ENCODE data around the gene HES5. TPM values are rescaled to one million over a fixed set of nuclear protein-coding genes. Genes with fewer than 3 reads are reported as not detected.

Gene HES5
- total RNA-seq, 1 experiment from 2014 or later, result not detected

GRCh38 chr1:2502661-2503553 lies 27.2 kb downstream of the HES5 start:
- Histone ChIP-seq H3K4ac (ENCODE audit: low read depth, low read length) (no peak overlapping the region), H3K4me2 (ENCODE audit: insufficient read depth, insufficient read length, low read length) (no peak overlapping the region), H2BK15ac (ENCODE audit: low read depth, low read length) (no peak overlapping the region), H2BK5ac (ENCODE audit: insufficient read length, low read length) (no peak overlapping the region), H2BK12ac (ENCODE audit: insufficient read length, low read depth, low read length) (no peak overlapping the region), H3K79me2 (ENCODE audit: insufficient read depth, low read length) (no peaks in the 10 kb centered on the region), H3K27me3 (ENCODE audit: insufficient read depth, low read length) (no peaks in the 10 kb centered on the region), H3T11ph (ENCODE audit: low read length) (no peak overlapping the region), H3K14ac (ENCODE audit: insufficient read depth, low read length) (no peak overlapping the region), H2AK5ac (ENCODE audit: insufficient read length, low read length) (no peak overlapping the region), H3K18ac (ENCODE audit: insufficient read length, low read depth, low read length) (no peak overlapping the region), H3K9me3 (ENCODE audit: control insufficient read depth, low read depth, low read length) (no peaks in the 10 kb centered on the region), H3K56ac (ENCODE audit: insufficient read length, low read depth, low read length) (no peak overlapping the region), H3K27ac (ENCODE audit: insufficient read length, low read depth, low read length) (no peak overlapping the region), H2AFZ (ENCODE audit: low read length) (no peak overlapping the region), H3K23ac (ENCODE audit: insufficient read length, low read depth, low read length) (no peak overlapping the region), H3K9ac (ENCODE audit: extremely low read depth, insufficient read length, low read length) (no peak overlapping the region), H3K79me1 (ENCODE audit: insufficient read depth, low read depth, low read length, poor library complexity, severe bottlenecking) (no peaks in the 10 kb centered on the region), H4K20me1 (ENCODE audit: control insufficient read depth, insufficient read depth, insufficient read length) (no peaks in the 10 kb centered on the region), H3K23me2 (ENCODE audit: insufficient read length, low read depth, low read length, poor library complexity, severe bottlenecking) (no peaks in the 10 kb centered on the region), H2BK20ac (ENCODE audit: low read depth, low read length, poor library complexity, severe bottlenecking) (no peak overlapping the region), H4K91ac (ENCODE audit: insufficient read length, low read depth, low read length) (no peak overlapping the region), H4K8ac (replicated peaks; ENCODE audit: insufficient read length, low read depth, low read length) (no peak overlapping the region), H3K4me1 (ENCODE audit: insufficient read depth, low read length) (no peaks in the 10 kb centered on the region), H2BK120ac (ENCODE audit: low read depth, low read length, poor library complexity, severe bottlenecking) (no peak overlapping the region), H4K5ac (ENCODE audit: insufficient read length, low read depth, low read length) (no peak overlapping the region)
- DNase-seq, result no peak
- Mint-ChIP-seq H3K4me3 (no peak overlapping the region), H3K27ac (no peak overlapping the region), H3K9me3 (no peaks in the 10 kb centered on the region), H3K27me3 (ENCODE audit: low read depth) (peaks cover 6% of the 10 kb centered on the region), H3K36me3 (ENCODE audit: insufficient read depth in 1 of 3, low read depth in 3 of 3) (peaks cover 0 to under 1% (median 0%) of the 10 kb centered on the region in 3 experiments; a peak in 1 of 7 replicates), H3K4me1 (no peaks in the 10 kb centered on the region)
- no peak for TF ChIP-seq CTCF (conservative IDR thresholded peaks at IDR 0.05)
- WGBS (ENCODE audit: extremely low coverage, insufficient read length, low lambda C conversion rate), result no CpG with 5 or more reads among the region's 36 CpGs
